Calu3 (cell line): ENCODE measurements around the gene FBXO45. TPM values are rescaled to one million over a fixed set of nuclear protein-coding genes. Genes with fewer than 3 reads are reported as not detected.
A peak's percentile ranks its signal among the peaks of the same experiment; 100 is the strongest.

Experiments used
- BruUV-seq: library from RNA; stranded (reverse); fragments of 400-500 nt; replicated peaks from 2 replicates; lab custom pipeline; 2021; lab: Mats Ljungman, UMichigan
- CTCF ChIA-PET: fragments of 300-600 bp; sonication (Branson Sonifier 250); formaldehyde crosslinking; loops from one replicate; lab custom pipeline; 2022; ENCODE audit warnings: antibody characterized with exemption; lab: Charles Lee
- DNase-seq: peaks from one replicate; pipeline ENCODE4 v3.0.0; 2022
- H3K27ac Mint-ChIP-seq: one replicate; pipeline ENCODE4 v1.8.0; 2022; ENCODE audit warnings: mixed read lengths; ENCODE audit not compliant: unreplicated experiment
- H3K27me3 Mint-ChIP-seq: one replicate; pipeline ENCODE4 v1.8.0; 2022; ENCODE audit warnings: mixed read lengths; ENCODE audit not compliant: unreplicated experiment
- H3K36me3 Mint-ChIP-seq: one replicate; pipeline ENCODE4 v1.8.0; 2022; ENCODE audit warnings: mild to moderate bottlenecking, moderate library complexity, mixed read lengths; ENCODE audit not compliant: insufficient read depth, unreplicated experiment
- H3K4me1 Mint-ChIP-seq: one replicate; pipeline ENCODE4 v1.8.0; 2022; ENCODE audit warnings: mild to moderate bottlenecking, low read depth, mixed read lengths; ENCODE audit not compliant: unreplicated experiment
- H3K4me3 Mint-ChIP-seq: one replicate; pipeline ENCODE4 v1.8.0; 2022; ENCODE audit warnings: mild to moderate bottlenecking, low read depth, moderate library complexity, mixed read lengths; ENCODE audit not compliant: unreplicated experiment
- H3K9me3 Mint-ChIP-seq: one replicate; pipeline ENCODE4 v1.8.0; 2022; ENCODE audit warnings: low read depth, mixed read lengths; ENCODE audit not compliant: unreplicated experiment
- CTCF ChIP-seq: fragments of 200-600 bp; IDR thresholded peaks from one replicate; pipeline ENCODE4 v1.8.0; 2022; ENCODE audit warnings: antibody characterized with exemption; ENCODE audit not compliant: unreplicated experiment
- intact Hi-C: fragments of 100-400 bp; cut with micrococcal nuclease; formaldehyde crosslinking; loops from one replicate; pipeline ENCODE4 v1.10.0; 2022; ENCODE audit not compliant: unreplicated experiment
- total RNA-seq: library from RNA; stranded (reverse); gene quantifications from 2 replicates; pipeline ENCODE4 v1.2.3, GENCODE V29; 2022

The FBXO45 gene
- total RNA-seq, 1 experiment from 2014 or later: 10.8 TPM

DNA sequence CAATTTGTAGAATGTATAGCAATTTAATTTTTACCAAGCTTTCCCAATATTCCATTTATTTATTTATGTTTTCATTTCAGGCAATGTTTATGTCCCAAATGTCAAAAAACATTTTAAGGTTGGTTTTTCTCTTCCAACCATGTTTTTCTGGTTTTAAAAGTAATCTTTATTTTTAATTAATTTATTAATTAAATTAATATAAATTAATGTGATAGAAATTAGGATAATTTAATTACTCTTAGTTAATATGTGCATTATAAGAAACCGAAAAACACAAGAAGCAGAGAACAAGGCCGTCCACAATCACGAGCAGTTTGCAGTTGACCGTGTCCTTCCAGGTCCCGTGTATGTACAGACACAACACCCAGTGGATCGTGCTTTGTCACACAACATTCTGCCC, 34.2 kb downstream of the FBXO45 start:
- CTCF ChIA-PET: interaction anchor here (0.6 to 0.7 kb wide), 2 partner anchors 495 to 851 kb away, joined by 3 to 7 read pairs; no protein-coding TSS in a partner anchor
- intact Hi-C loops: loop anchor here (10.0 kb wide), 1 partner anchor 342 kb away; the partner anchor contains the start of gene NCBP2
- Mint-ChIP-seq H3K36me3 (no peaks in the 10 kb centered on the region), H3K27me3 (peaks cover 37% of the 10 kb centered on the region), H3K4me3 (no peak overlapping the region), H3K9me3 (no peaks in the 10 kb centered on the region), H3K27ac (no peak overlapping the region), H3K4me1 (no peaks in the 10 kb centered on the region)
- TF ChIP-seq CTCF: no peak
- DNase-seq: no peak
- BruUV-seq: no TSS peak

DNA sequence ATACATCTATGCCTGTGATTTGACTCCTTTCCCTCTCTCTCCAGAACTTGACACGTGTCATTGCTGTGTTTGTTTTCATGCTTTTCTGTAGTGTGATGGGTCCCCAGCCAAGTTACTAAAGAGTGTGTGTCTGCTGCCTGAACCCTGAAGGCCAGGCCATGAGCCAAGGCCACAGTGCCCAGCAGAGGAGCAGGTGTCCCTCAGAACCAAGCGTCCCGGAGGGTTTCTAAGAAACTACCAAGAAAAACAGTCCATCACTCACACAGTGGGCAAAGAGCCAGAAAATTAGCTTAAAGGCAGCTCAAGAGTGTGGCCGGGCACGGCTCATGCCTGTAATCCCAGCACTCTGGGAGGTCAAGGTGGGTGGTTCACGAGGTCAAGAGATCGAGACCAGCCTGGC, 35.2 kb downstream of the FBXO45 start:
- no TSS peak for BruUV-seq
- CTCF ChIA-PET: interaction anchor here (0.5 to 0.6 kb wide), 2 partner anchors 23 to 87 kb away, joined by 3 to 4 read pairs; no protein-coding TSS in a partner anchor
- DNase-seq: no peak
- intact Hi-C loops: loop anchor here (10.0 kb wide), 1 partner anchor 341 kb away; the partner anchor contains the start of gene NCBP2
- Mint-ChIP-seq H3K9me3 (no peaks in the 10 kb centered on the region), H3K4me1 (no peaks in the 10 kb centered on the region), H3K4me3 (no peak overlapping the region), H3K27me3 (peaks cover 37% of the 10 kb centered on the region), H3K36me3 (no peaks in the 10 kb centered on the region), H3K27ac (no peak overlapping the region)
- no peak for TF ChIP-seq CTCF

- Mint-ChIP-seq H3K36me3 (no peaks in the 10 kb centered on the region), H3K27me3 (peaks cover 37% of the 10 kb centered on the region), H3K9me3 (no peaks in the 10 kb centered on the region), H3K4me3 (no peak overlapping the region), H3K4me1 (peaks cover 5% of the 10 kb centered on the region), H3K27ac (no peak overlapping the region)
- CTCF ChIA-PET: no interaction called here
- DNase-seq: peak; percentile 17
- no peak for TF ChIP-seq CTCF
- no TSS peak for BruUV-seq
- intact Hi-C loops: loop anchor here (10.0 kb wide), 1 partner anchor 340 kb away; the partner anchor contains the start of gene NCBP2
These were observed 36.1 kb downstream of the FBXO45 start for GRCh38 chr3:196604548-196604947.

DNA sequence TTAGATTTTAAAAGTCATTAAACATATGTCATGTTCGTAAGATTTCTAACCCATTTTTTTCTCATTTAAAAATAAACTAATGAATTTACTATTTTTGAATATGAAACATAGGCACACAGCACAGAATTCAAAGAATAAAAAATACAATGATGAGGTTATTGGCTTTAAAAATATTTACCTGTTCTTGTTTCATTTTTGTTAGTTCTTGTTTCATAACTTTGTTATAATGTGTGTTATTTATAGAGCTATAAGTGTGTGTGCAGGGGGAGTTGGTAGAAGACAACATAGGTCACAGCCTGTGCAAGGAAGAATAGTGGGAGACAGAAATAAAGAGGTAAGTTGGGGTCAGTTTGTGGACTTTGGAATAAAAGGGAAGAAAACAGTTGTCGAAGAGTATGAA, 40.2 kb downstream of the FBXO45 start:
- TF ChIP-seq CTCF: no peak
- CTCF ChIA-PET: interaction anchor here (0.7 to 1.7 kb wide), 7 partner anchors 76 to 1201 kb away, joined by 3 to 23 read pairs (median 5); partner anchors contain the start of genes NCBP2 and SENP5
- no TSS peak for BruUV-seq
- DNase-seq: no peak
- Mint-ChIP-seq H3K27ac (no peak overlapping the region), H3K4me3 (no peak overlapping the region), H3K27me3 (peaks cover 21% of the 10 kb centered on the region), H3K36me3 (no peaks in the 10 kb centered on the region), H3K4me1 (peaks cover 10% of the 10 kb centered on the region), H3K9me3 (no peaks in the 10 kb centered on the region)
- intact Hi-C loops: loop anchor here (1.0 to 10.0 kb wide), 3 partner anchors 77 to 364 kb away; partner anchors contain the start of gene NCBP2
